Astrocyte (in vitro differentiated cells and primary cell): ENCODE results near the gene RAD51. TPM values are rescaled to one million over a fixed set of nuclear protein-coding genes. Genes with fewer than 3 reads are reported as not detected.

Source experiments
- DNase-seq: peaks from one replicate; pipeline ENCODE4 v3.0.0-alpha.2; 2010; ENCODE audit warnings: low read depth
- FAIRE-seq: peaks from 2 replicates; lab custom pipeline; 2011; peaks lifted over from hg19 to GRCh38; lab: Jason Lieb, UNC
- H2AFZ ChIP-seq: 2 replicates; pipeline ENCODE4 v1.6.0; 2012; ENCODE audit warnings: low read depth, low read length, inconsistent platforms
- H3K27ac ChIP-seq: 2 replicates; pipeline ENCODE4 v1.5.1; 2011; ENCODE audit warnings: low read depth, low read length, inconsistent platforms
- H3K27me3 ChIP-seq: 2 replicates; pipeline ENCODE4 v1.6.0; 2011; ENCODE audit warnings: low read length, inconsistent platforms; ENCODE audit not compliant: insufficient read depth
- H3K36me3 ChIP-seq: 2 replicates; pipeline ENCODE4 v1.5.1; 2011; ENCODE audit warnings: low read length, inconsistent platforms; ENCODE audit not compliant: insufficient read depth
- H3K4me1 ChIP-seq: 2 replicates; pipeline ENCODE4 v1.5.1; 2011; ENCODE audit warnings: low read length, inconsistent platforms; ENCODE audit not compliant: insufficient read depth
- H3K4me2 ChIP-seq: 2 replicates; pipeline ENCODE4 v1.6.0; 2012; ENCODE audit warnings: low read length, inconsistent platforms
- H3K4me3 ChIP-seq: 2 replicates; pipeline ENCODE4 v1.5.1; 2011; ENCODE audit warnings: low read depth, mild to moderate bottlenecking, low read length, inconsistent platforms; ENCODE audit not compliant: insufficient read depth
- H3K79me2 ChIP-seq: 2 replicates; pipeline ENCODE4 v1.6.0; 2012; ENCODE audit warnings: mild to moderate bottlenecking, low read length, inconsistent platforms; ENCODE audit not compliant: insufficient read depth
- H3K9ac ChIP-seq: 2 replicates; pipeline ENCODE4 v1.6.0; 2012; ENCODE audit warnings: mild to moderate bottlenecking, low read length, inconsistent platforms
- H3K9me3 ChIP-seq: 2 replicates; pipeline ENCODE4 v1.5.1; 2012; ENCODE audit warnings: low read depth, mild to moderate bottlenecking, low read length, inconsistent platforms; ENCODE audit not compliant: insufficient read depth
- H4K20me1 ChIP-seq: 2 replicates; pipeline ENCODE4 v1.6.0; 2012; ENCODE audit warnings: low read length, inconsistent platforms; ENCODE audit not compliant: insufficient read depth
- H3K27ac Mint-ChIP-seq: one replicate; pipeline ENCODE4 v1.8.0; 2021; ENCODE audit warnings: mild to moderate bottlenecking, mixed read lengths; ENCODE audit not compliant: unreplicated experiment
- H3K27me3 Mint-ChIP-seq: one replicate; pipeline ENCODE4 v1.8.0; 2021; ENCODE audit warnings: low read depth, mixed read lengths; ENCODE audit not compliant: unreplicated experiment
- H3K36me3 Mint-ChIP-seq: one replicate; pipeline ENCODE4 v1.8.0; 2021; ENCODE audit warnings: low read depth, mixed read lengths; ENCODE audit not compliant: unreplicated experiment
- H3K4me1 Mint-ChIP-seq: one replicate; pipeline ENCODE4 v1.8.0; 2021; ENCODE audit warnings: low read depth, mixed read lengths; ENCODE audit not compliant: unreplicated experiment
- H3K4me3 Mint-ChIP-seq: one replicate; pipeline ENCODE4 v1.8.0; 2021; ENCODE audit warnings: mild to moderate bottlenecking, moderate library complexity, mixed read lengths; ENCODE audit not compliant: unreplicated experiment
- H3K9me3 Mint-ChIP-seq: one replicate; pipeline ENCODE4 v1.8.0; 2021; ENCODE audit warnings: mild to moderate bottlenecking, mixed read lengths; ENCODE audit not compliant: unreplicated experiment
- CTCF ChIP-seq: IDR thresholded peaks from 2 replicates; pipeline ENCODE4 v1.5.1; 2011; ENCODE audit warnings: low read depth, mild to moderate bottlenecking, inconsistent platforms, low read length, moderate library complexity; ENCODE audit not compliant: insufficient read depth
- EZH2 ChIP-seq: IDR thresholded peaks from 2 replicates; pipeline ENCODE4 v1.6.1; 2012; ENCODE audit warnings: mild to moderate bottlenecking, low read length, inconsistent platforms; ENCODE audit not compliant: insufficient read depth
- total RNA-seq: library from RNA; stranded (reverse); gene quantifications from 2 replicates; pipeline ENCODE4 v1.2.1, GENCODE V29; 2021

RAD51 gene
- total RNA-seq, 1 donor from 2014 or later, result 3.6 TPM

- no peak for TF ChIP-seq CTCF
- no peak for TF ChIP-seq EZH2
- no peak overlapping the region for H3K27ac ChIP-seq
- H3K27ac Mint-ChIP-seq, result no peak overlapping the region
Measured at GRCh38 chr15:40746916-40747418, 52.0 kb downstream of the RAD51 start.

GRCh38 chr15:40747685-40748631, 53.0 kb downstream of the RAD51 start:
- TF ChIP-seq CTCF (no peak), EZH2 (no peak)
- FAIRE-seq, result no peak

More at GRCh38 chr15:40746916-40747418, 52.0 kb downstream of the RAD51 start:
- H4K20me1 ChIP-seq, result peaks cover 43% of the 10 kb centered on the region
- Mint-ChIP-seq H3K4me3 (no peak overlapping the region), H3K4me1 (peaks cover 16% of the 10 kb centered on the region), H3K36me3 (peaks cover 7% of the 10 kb centered on the region), H3K9me3 (no peaks in the 10 kb centered on the region), H3K27me3 (no peaks in the 10 kb centered on the region)
- peaks cover 19% of the 10 kb centered on the region for H3K36me3 ChIP-seq
- DNase-seq (no peak), FAIRE-seq (no peak)
- H3K9ac ChIP-seq, result no peak overlapping the region
- H3K27me3 ChIP-seq, result no peaks in the 10 kb centered on the region
- no peaks in the 10 kb centered on the region for H3K9me3 ChIP-seq
- H3K4me3 ChIP-seq, result no peak overlapping the region
- H2AFZ ChIP-seq, result no peak overlapping the region
- H3K4me2 ChIP-seq, result no peak overlapping the region
- H3K4me1 ChIP-seq, result peaks cover 10% of the 10 kb centered on the region
- peaks cover 15% of the 10 kb centered on the region for H3K79me2 ChIP-seq

GRCh38 chr15:40749151-40749630, 54.2 kb downstream of the RAD51 start:
- Histone ChIP-seq H3K79me2 (peaks cover 36% of the 10 kb centered on the region), H3K36me3 (peaks cover 4% of the 10 kb centered on the region), H3K27me3 (no peaks in the 10 kb centered on the region), H3K4me2 (no peak overlapping the region), H3K9me3 (no peaks in the 10 kb centered on the region), H3K27ac (no peak overlapping the region), H2AFZ (no peak overlapping the region), H3K4me3 (no peak overlapping the region), H3K4me1 (peaks cover 5% of the 10 kb centered on the region), H4K20me1 (peaks cover 47% of the 10 kb centered on the region), H3K9ac (no peak overlapping the region)
- no peak overlapping the region for H3K4me3 Mint-ChIP-seq
- TF ChIP-seq CTCF, result no peak
- no peak for TF ChIP-seq EZH2
- H3K4me1 Mint-ChIP-seq, result peaks cover 19% of the 10 kb centered on the region
- no peaks in the 10 kb centered on the region for H3K9me3 Mint-ChIP-seq
- peaks cover 4% of the 10 kb centered on the region for H3K36me3 Mint-ChIP-seq
- no peaks in the 10 kb centered on the region for H3K27me3 Mint-ChIP-seq
- no peak overlapping the region for H3K27ac Mint-ChIP-seq
- FAIRE-seq, result no peak
- DNase-seq, result no peak

More at GRCh38 chr15:40747685-40748631, 53.0 kb downstream of the RAD51 start:
- Mint-ChIP-seq H3K27me3 (no peaks in the 10 kb centered on the region), H3K4me3 (no peak overlapping the region), H3K36me3 (peaks cover 4% of the 10 kb centered on the region), H3K27ac (no peak overlapping the region), H3K4me1 (peaks cover 23% of the 10 kb centered on the region), H3K9me3 (no peaks in the 10 kb centered on the region)
- Histone ChIP-seq H3K27ac (no peak overlapping the region), H4K20me1 (peaks cover 47% of the 10 kb centered on the region), H3K4me1 (peaks cover 10% of the 10 kb centered on the region), H3K9ac (no peak overlapping the region), H2AFZ (no peak overlapping the region), H3K79me2 (peaks cover 25% of the 10 kb centered on the region), H3K4me3 (no peak overlapping the region), H3K4me2 (no peak overlapping the region), H3K9me3 (no peaks in the 10 kb centered on the region), H3K27me3 (no peaks in the 10 kb centered on the region), H3K36me3 (peaks cover 10% of the 10 kb centered on the region)
- no peak for DNase-seq
